ENCODE data around the gene POPDC2. TPM values are rescaled to one million over a fixed set of nuclear protein-coding genes. Genes with fewer than 3 reads are reported as not detected.
A peak's percentile ranks its signal among the peaks of the same experiment; 100 is the strongest.

The POPDC2 gene
- 1.6 TPM for polyA plus RNA-seq (2013)

GRCh38 chr3:119660474-119661440, at the start of gene POPDC2:
TSS of gene POPDC2 (minus strand) at chr3:119660589. CDS start at chr3:119660423, 166 bp downstream.
- Histone ChIP-seq H3K27ac (ENCODE audit: insufficient read depth in 1 of 2, low read depth in 1 of 2, low read length in 2 of 2, poor library complexity in 1 of 2, severe bottlenecking in 2 of 2) (no peak within 1 kb of the TSS), H3K36me3 (ENCODE audit: control insufficient read depth in 4 of 4, insufficient read depth in 4 of 4, low read length in 3 of 4) (no peaks in the 10 kb centered on the region), H3K9me3 (ENCODE audit: control extremely low read depth in 1 of 5, control insufficient read depth in 4 of 5, insufficient read depth in 2 of 5, low read depth in 1 of 5, low read length in 4 of 5) (no peaks in the 10 kb centered on the region), H3K4me1 (ENCODE audit: control extremely low read depth in 1 of 4, control insufficient read depth in 4 of 4, insufficient read depth in 4 of 4, low read length in 3 of 4) (peaks cover 0 to 42% (median 8%) of the 10 kb centered on the region in 4 experiments), H3K4me3 (ENCODE audit: control insufficient read depth in 1 of 7, extremely low read depth in 1 of 7, insufficient read depth in 4 of 7, low read depth in 2 of 7, low read length in 6 of 7) (no peak within 1 kb of the TSS), H3K27me3 (replicated peaks in 2 of 5; ENCODE audit: control insufficient read depth in 4 of 5, insufficient read depth in 5 of 5, low read length in 4 of 5) (no peaks in the 10 kb centered on the region)
- ChIA-PET POLR2A (no interaction called here), CTCF (interaction anchor here (0.6 kb wide), 1 partner anchor 12 kb away, joined by 3 read pairs; no protein-coding TSS in a partner anchor)
- DNase-seq = no peak
- 100% methylated on average over 6 of the region's 9 CpGs for WGBS (ENCODE audit: insufficient coverage)

GRCh38 chr3:119703820-119704531, 43.6 kb upstream of the POPDC2 start:
- Histone ChIP-seq H3K27ac (ENCODE audit: insufficient read depth in 1 of 2, low read depth in 1 of 2, low read length in 2 of 2, poor library complexity in 1 of 2, severe bottlenecking in 2 of 2) (no peak overlapping the region), H3K4me3 (ENCODE audit: control insufficient read depth in 1 of 7, extremely low read depth in 1 of 7, insufficient read depth in 4 of 7, low read depth in 2 of 7, low read length in 6 of 7) (no peak overlapping the region), H3K4me1 (ENCODE audit: control extremely low read depth in 1 of 4, control insufficient read depth in 4 of 4, insufficient read depth in 4 of 4, low read length in 3 of 4) (peaks cover 3 to 12% (median 10%) of the 10 kb centered on the region in 4 experiments), H3K27me3 (replicated peaks in 2 of 5; ENCODE audit: control insufficient read depth in 4 of 5, insufficient read depth in 5 of 5, low read length in 4 of 5) (peaks cover 0 to 8% (median 2%) of the 10 kb centered on the region in 5 experiments), H3K36me3 (ENCODE audit: control insufficient read depth in 4 of 4, insufficient read depth in 4 of 4, low read length in 3 of 4) (no peaks in the 10 kb centered on the region), H3K9me3 (ENCODE audit: control extremely low read depth in 1 of 5, control insufficient read depth in 4 of 5, insufficient read depth in 2 of 5, low read depth in 1 of 5, low read length in 4 of 5) (peaks cover 0 to 2% (median 0%) of the 10 kb centered on the region in 5 experiments)
- 92% methylated on average over 6 of the region's 8 CpGs for WGBS (ENCODE audit: insufficient coverage)
- POLR2A ChIA-PET = no interaction called here
- CTCF ChIA-PET = interaction anchor here (0.6 kb wide), 1 partner anchor 9 kb away, joined by 3 read pairs; no protein-coding TSS in a partner anchor
- no peak for DNase-seq

- ChIA-PET POLR2A (no interaction called here), CTCF (no interaction called here)
- H3K4me3 ChIP-seq (ENCODE audit: control insufficient read depth in 1 of 7, extremely low read depth in 1 of 7, insufficient read depth in 4 of 7, low read depth in 2 of 7, low read length in 6 of 7) = peak within 1 kb of the TSS; percentile 33 to 78 (median 58)
- H3K4me1 ChIP-seq (ENCODE audit: control extremely low read depth in 1 of 4, control insufficient read depth in 4 of 4, insufficient read depth in 4 of 4, low read length in 3 of 4) = peaks cover 3 to 12% (median 10%) of the 10 kb centered on the region in 4 experiments
- peak; percentile 78 to 89 (median 84) for DNase-seq
- WGBS (ENCODE audit: insufficient coverage) = 8% methylated on average over 44 of the region's 59 CpGs
- peaks cover 0 to 8% (median 2%) of the 10 kb centered on the region in 5 experiments for H3K27me3 ChIP-seq (replicated peaks in 2 of 5; ENCODE audit: control insufficient read depth in 4 of 5, insufficient read depth in 5 of 5, low read length in 4 of 5)
- H3K27ac ChIP-seq (ENCODE audit: insufficient read depth in 1 of 2, low read depth in 1 of 2, low read length in 2 of 2, poor library complexity in 1 of 2, severe bottlenecking in 2 of 2) = no peak within 1 kb of the TSS
- no peaks in the 10 kb centered on the region for H3K36me3 ChIP-seq (ENCODE audit: control insufficient read depth in 4 of 4, insufficient read depth in 4 of 4, low read length in 3 of 4)
- peaks cover 0 to 2% (median 0%) of the 10 kb centered on the region in 5 experiments for H3K9me3 ChIP-seq (ENCODE audit: control extremely low read depth in 1 of 5, control insufficient read depth in 4 of 5, insufficient read depth in 2 of 5, low read depth in 1 of 5, low read length in 4 of 5)
Observed at GRCh38 chr3:119702530-119703527, 42.4 kb upstream of the POPDC2 start, which contains the start of gene CFAP91. TSS of gene CFAP91 (plus strand) at chr3:119703022. CDS start at chr3:119703099, 77 bp downstream.

GRCh38 chr3:119700920-119701734, 40.7 kb upstream of the POPDC2 start:
- peaks cover 0 to 2% (median 0%) of the 10 kb centered on the region in 5 experiments for H3K9me3 ChIP-seq (ENCODE audit: control extremely low read depth in 1 of 5, control insufficient read depth in 4 of 5, insufficient read depth in 2 of 5, low read depth in 1 of 5, low read length in 4 of 5)
- H3K4me1 ChIP-seq (ENCODE audit: control extremely low read depth in 1 of 4, control insufficient read depth in 4 of 4, insufficient read depth in 4 of 4, low read length in 3 of 4) = peaks cover 3 to 12% (median 10%) of the 10 kb centered on the region in 4 experiments
- H3K36me3 ChIP-seq (ENCODE audit: control insufficient read depth in 4 of 4, insufficient read depth in 4 of 4, low read length in 3 of 4) = no peaks in the 10 kb centered on the region
- CTCF ChIA-PET = interaction anchor here (1.4 to 1.8 kb wide), 2 partner anchors 11 to 22 kb away, joined by 3 to 10 read pairs; no protein-coding TSS in a partner anchor
- H3K27ac ChIP-seq (ENCODE audit: insufficient read depth in 1 of 2, low read depth in 1 of 2, low read length in 2 of 2, poor library complexity in 1 of 2, severe bottlenecking in 2 of 2) = no peak overlapping the region
- WGBS (ENCODE audit: insufficient coverage) = 77% methylated on average over 5 of the region's 22 CpGs
- H3K27me3 ChIP-seq (replicated peaks in 2 of 5; ENCODE audit: control insufficient read depth in 4 of 5, insufficient read depth in 5 of 5, low read length in 4 of 5) = peaks cover 0 to 8% (median 2%) of the 10 kb centered on the region in 5 experiments
- H3K4me3 ChIP-seq (ENCODE audit: control insufficient read depth in 1 of 7, extremely low read depth in 1 of 7, insufficient read depth in 4 of 7, low read depth in 2 of 7, low read length in 6 of 7) = no peak overlapping the region
- POLR2A ChIA-PET = no interaction called here
- DNase-seq = peak in 2 of 3 donors; percentile 31 to 32

- Histone ChIP-seq H3K9me3 (ENCODE audit: control extremely low read depth in 1 of 5, control insufficient read depth in 4 of 5, insufficient read depth in 2 of 5, low read depth in 1 of 5, low read length in 4 of 5) (peaks cover 0 to 2% (median 0%) of the 10 kb centered on the region in 5 experiments), H3K27me3 (replicated peaks in 2 of 5; ENCODE audit: control insufficient read depth in 4 of 5, insufficient read depth in 5 of 5, low read length in 4 of 5) (peaks cover 0 to 8% (median 2%) of the 10 kb centered on the region in 5 experiments), H3K36me3 (ENCODE audit: control insufficient read depth in 4 of 4, insufficient read depth in 4 of 4, low read length in 3 of 4) (no peaks in the 10 kb centered on the region), H3K4me3 (ENCODE audit: control insufficient read depth in 1 of 7, extremely low read depth in 1 of 7, insufficient read depth in 4 of 7, low read depth in 2 of 7, low read length in 6 of 7) (no peak overlapping the region), H3K4me1 (ENCODE audit: control extremely low read depth in 1 of 4, control insufficient read depth in 4 of 4, insufficient read depth in 4 of 4, low read length in 3 of 4) (peaks cover 3 to 12% (median 10%) of the 10 kb centered on the region in 4 experiments), H3K27ac (ENCODE audit: insufficient read depth in 1 of 2, low read depth in 1 of 2, low read length in 2 of 2, poor library complexity in 1 of 2, severe bottlenecking in 2 of 2) (no peak overlapping the region)
- CTCF ChIA-PET = interaction anchor here (1.4 to 1.8 kb wide), 2 partner anchors 10 to 22 kb away, joined by 3 to 10 read pairs; no protein-coding TSS in a partner anchor
- DNase-seq = peak; percentile 58 to 89 (median 84)
- POLR2A ChIA-PET = no interaction called here
- WGBS (ENCODE audit: insufficient coverage) = 100% methylated on average over 3 of the region's 4 CpGs
Observed at GRCh38 chr3:119700269-119700919, 40.0 kb upstream of the POPDC2 start.
